ENCODE data around the gene PASD1.
"Not testable (repeated sequence)": the region's sequence is repeated elsewhere in the genome, so short reads cannot be mapped to it uniquely, and the experiment has no call there.

PASD1 gene

DNA sequence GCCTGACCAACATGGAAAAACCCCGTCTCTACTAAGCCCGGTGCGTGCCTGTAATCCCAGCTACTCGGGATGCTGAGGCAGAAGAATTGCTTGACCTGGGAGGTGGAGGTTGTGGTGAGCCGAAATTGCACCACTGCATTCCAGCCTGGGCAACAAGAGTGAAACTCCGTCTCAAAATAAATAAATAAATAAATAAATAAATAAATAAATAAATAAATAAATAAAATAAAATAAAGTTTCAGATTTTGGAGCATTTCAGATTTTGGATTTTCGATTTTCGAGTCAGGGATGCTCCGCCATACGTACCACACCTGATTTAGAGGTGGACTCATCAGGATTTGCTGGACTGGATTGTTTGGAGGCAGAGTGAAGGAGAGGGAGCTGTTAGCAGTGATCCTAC is 3.4 kb downstream of the PASD1 start:
- not testable (repeated sequence) for H3K4me3 Mint-ChIP-seq, H3K9me3 Mint-ChIP-seq, H3K27me3 Mint-ChIP-seq, H3K27ac Mint-ChIP-seq, H3K36me3 Mint-ChIP-seq, H3K4me1 Mint-ChIP-seq

DNA sequence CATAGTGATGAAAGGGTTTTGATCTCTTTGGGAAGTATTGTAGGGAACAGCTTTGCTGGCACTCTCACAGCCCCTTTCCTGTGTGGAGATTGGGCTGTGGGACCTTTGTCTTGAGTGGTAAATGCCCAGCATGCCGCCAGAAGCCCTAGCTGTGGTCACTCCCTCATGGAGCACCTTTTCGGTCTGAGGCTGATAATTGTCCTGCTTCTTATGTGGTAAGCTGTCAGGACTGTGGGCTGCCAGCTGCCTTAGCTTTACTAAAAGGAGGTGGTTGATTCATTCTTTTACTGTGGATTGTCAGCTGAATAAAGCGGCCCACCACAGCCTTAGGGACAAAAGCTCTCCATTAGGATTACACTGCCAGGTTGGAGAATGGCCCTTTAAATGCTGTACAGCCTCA is 7.1 kb downstream of the PASD1 start:
- H3K4me1 Mint-ChIP-seq, result no peaks in the 10 kb centered on the region
- H3K27ac Mint-ChIP-seq, result no peak overlapping the region
- H3K27me3 Mint-ChIP-seq, result peaks cover 5% of the 10 kb centered on the region
- H3K9me3 Mint-ChIP-seq, result no peaks in the 10 kb centered on the region
- no peaks in the 10 kb centered on the region for H3K36me3 Mint-ChIP-seq
- H3K4me3 Mint-ChIP-seq, result no peak overlapping the region

DNA sequence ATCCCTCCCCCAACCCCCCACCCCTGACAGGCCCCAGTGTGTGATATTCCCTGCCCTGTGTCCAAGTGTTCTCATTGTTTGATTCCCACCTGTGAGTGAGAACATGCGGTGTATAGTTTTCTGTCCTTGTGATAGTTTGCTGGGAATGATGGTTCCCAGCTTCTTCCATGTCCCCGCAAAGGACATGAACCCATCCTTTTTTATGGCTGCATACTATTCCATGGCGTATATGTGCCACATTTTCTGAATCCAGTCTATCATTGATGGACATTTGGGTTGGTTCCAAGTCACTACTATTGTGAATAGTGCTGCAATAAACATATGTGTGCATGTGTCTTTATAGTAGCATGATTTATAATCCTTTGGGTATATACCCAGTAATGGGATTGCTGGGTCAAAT is 29.9 kb downstream of the PASD1 start:
- not testable (repeated sequence) for H3K4me3 Mint-ChIP-seq, H3K4me1 Mint-ChIP-seq, H3K27ac Mint-ChIP-seq, H3K9me3 Mint-ChIP-seq, H3K36me3 Mint-ChIP-seq, H3K27me3 Mint-ChIP-seq

DNA sequence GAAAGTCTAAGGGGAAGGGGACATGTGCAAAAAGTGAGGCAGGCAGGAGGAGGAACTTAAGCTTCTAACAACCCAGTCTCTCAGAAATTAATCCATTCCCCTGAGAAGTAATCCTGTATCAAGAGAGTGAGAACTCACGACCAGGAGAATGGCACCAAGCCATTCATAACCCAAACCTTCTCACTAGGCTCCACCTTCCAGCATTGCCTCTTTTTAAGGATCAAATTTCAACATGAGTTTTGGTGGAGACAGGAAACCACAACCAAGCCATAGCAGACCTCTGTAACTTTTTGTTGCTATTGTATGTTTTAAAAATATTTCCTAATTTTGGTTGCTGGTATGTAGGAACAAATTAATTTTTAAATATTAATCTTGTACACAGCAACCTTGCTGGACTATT is 32.8 kb downstream of the PASD1 start:
- H3K27me3 Mint-ChIP-seq, result peaks cover 3% of the 10 kb centered on the region
- H3K36me3 Mint-ChIP-seq, result no peaks in the 10 kb centered on the region
- no peaks in the 10 kb centered on the region for H3K9me3 Mint-ChIP-seq
- H3K4me3 Mint-ChIP-seq, result no peak overlapping the region
- H3K4me1 Mint-ChIP-seq, result no peaks in the 10 kb centered on the region
- H3K27ac Mint-ChIP-seq, result no peak overlapping the region

DNA sequence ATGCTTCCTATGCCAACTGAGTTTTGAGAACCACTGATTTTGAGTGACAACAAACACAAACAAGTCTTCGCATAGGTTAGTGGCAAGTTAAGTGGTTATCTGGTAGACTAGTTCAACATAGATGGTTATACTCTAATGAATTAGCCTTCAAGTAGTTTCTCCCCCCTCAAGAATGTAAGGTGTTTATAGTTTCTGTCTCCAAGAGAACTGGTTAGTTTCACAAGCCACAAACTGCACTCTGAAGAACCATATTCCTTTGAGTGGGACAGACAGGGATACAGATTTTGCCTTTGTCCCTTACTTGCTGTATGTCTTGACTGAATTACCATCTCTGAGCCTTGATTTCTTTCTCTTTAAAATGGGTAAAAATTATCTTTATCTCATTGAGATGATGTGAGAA is 41.5 kb downstream of the PASD1 start:
- Mint-ChIP-seq H3K4me1 (no peaks in the 10 kb centered on the region), H3K4me3 (no peak overlapping the region), H3K36me3 (no peaks in the 10 kb centered on the region), H3K27ac (no peak overlapping the region), H3K9me3 (no peaks in the 10 kb centered on the region), H3K27me3 (no peaks in the 10 kb centered on the region)

DNA sequence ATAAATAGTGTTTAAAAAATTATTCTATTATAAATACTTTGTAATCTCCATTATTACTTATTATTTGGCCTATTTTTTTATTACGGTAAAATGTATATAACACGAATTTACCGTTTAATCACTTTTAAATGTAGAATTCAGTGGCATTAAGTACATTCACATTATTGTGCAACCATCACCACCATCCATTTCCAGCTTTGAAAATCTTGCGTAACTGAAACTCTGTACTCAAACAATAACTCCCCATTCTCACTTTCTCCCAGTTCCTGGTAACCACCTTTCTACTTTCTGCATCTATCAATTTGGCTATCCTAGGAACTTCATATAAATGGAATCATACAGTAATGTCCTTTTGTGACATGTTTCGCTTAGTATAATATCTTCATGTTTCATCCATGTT is 45.7 kb downstream of the PASD1 start:
- Mint-ChIP-seq H3K4me1 (no peaks in the 10 kb centered on the region), H3K27me3 (peaks cover 2% of the 10 kb centered on the region), H3K9me3 (no peaks in the 10 kb centered on the region), H3K4me3 (no peak overlapping the region), H3K27ac (no peak overlapping the region), H3K36me3 (no peaks in the 10 kb centered on the region)

DNA sequence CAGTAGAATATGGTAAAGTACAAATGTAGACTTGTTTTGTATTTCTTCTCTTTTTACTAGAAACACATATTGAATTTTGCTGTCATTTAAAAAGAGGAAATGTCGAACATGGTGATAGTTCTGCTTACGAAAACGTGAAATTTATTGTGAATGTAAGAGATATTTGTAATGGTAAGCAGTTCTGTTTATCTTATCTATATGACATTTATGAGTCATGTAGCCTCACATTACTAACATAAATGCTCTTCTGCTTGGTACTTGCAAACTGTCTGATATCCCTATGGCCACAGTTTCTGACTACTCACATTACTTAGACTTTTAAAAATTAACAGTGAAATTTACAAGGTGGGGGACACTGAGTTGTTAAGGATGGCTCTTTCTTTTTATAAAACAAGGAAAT is 57.9 kb downstream of the PASD1 start:
- H3K36me3 Mint-ChIP-seq, result no peaks in the 10 kb centered on the region
- H3K4me3 Mint-ChIP-seq, result no peak overlapping the region
- H3K4me1 Mint-ChIP-seq, result no peaks in the 10 kb centered on the region
- H3K9me3 Mint-ChIP-seq, result no peaks in the 10 kb centered on the region
- peaks cover 7% of the 10 kb centered on the region for H3K27me3 Mint-ChIP-seq
- H3K27ac Mint-ChIP-seq, result no peak overlapping the region

DNA sequence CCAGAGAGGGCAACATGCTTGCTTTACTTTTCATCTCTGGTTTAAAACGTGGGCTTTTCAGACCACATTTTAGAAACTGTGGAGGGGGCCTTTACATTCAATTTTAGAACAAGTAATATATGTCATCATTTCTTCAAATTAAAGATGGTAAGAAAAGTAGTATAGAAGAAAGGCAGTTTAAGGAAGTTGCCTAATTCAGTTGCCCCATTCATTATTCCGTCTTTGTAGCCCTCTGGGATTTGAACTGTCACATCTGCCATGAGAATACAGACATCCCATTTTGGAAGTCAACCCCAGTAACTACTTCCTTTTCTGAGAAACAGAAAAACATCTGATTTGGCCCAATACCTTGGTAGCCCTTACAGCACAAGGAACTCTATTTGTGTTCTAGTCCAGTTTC is 61.2 kb downstream of the PASD1 start:
- peaks cover 7% of the 10 kb centered on the region for H3K27me3 Mint-ChIP-seq
- no peaks in the 10 kb centered on the region for H3K4me1 Mint-ChIP-seq
- H3K27ac Mint-ChIP-seq, result no peak overlapping the region
- H3K4me3 Mint-ChIP-seq, result no peak overlapping the region
- H3K9me3 Mint-ChIP-seq, result no peaks in the 10 kb centered on the region
- no peaks in the 10 kb centered on the region for H3K36me3 Mint-ChIP-seq

DNA sequence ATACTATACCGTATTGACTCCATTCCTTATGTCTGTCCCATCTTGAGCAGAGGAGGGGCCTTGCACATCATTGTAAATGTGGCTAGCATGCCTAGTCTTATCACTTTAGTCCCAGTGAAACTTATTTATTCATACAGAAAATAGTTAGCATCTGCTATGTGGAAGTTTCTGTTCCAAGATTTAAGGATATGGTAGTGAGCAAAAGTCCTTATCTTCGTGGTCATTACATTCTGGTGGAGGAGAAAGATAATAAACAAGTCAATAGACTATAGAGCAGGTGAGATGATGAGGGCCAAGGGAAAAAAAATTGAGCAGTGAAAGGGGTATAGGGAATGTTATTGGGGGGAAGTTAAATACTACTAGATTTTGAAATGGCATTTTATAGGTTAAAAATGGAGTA is 68.3 kb downstream of the PASD1 start:
- peaks cover 1% of the 10 kb centered on the region for H3K27me3 Mint-ChIP-seq
- no peaks in the 10 kb centered on the region for H3K36me3 Mint-ChIP-seq
- H3K4me1 Mint-ChIP-seq, result no peaks in the 10 kb centered on the region
- no peak overlapping the region for H3K27ac Mint-ChIP-seq
- no peaks in the 10 kb centered on the region for H3K9me3 Mint-ChIP-seq
- H3K4me3 Mint-ChIP-seq, result no peak overlapping the region

DNA sequence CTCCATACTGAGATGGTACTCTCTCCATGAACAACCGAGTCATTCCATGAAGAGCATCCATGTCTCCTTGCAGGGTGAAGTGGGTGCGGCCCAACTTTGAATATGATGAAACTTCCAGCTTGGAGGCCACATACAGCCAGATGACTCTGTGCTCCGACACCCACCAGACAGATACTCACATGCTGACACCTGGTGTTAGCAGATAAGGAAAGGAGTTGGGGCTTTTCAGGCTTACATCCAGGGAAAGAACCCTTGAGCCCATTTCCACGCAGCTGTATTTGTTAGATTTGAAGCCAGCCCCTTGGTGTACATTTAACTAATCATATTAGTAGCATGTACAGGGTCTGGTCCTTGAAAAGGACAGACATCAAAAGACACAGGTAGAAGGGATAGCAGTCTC is 69.7 kb downstream of the PASD1 start:
- no peak overlapping the region for H3K4me3 Mint-ChIP-seq
- no peaks in the 10 kb centered on the region for H3K36me3 Mint-ChIP-seq
- no peaks in the 10 kb centered on the region for H3K4me1 Mint-ChIP-seq
- peaks cover 1% of the 10 kb centered on the region for H3K27me3 Mint-ChIP-seq
- no peak overlapping the region for H3K27ac Mint-ChIP-seq
- no peaks in the 10 kb centered on the region for H3K9me3 Mint-ChIP-seq

DNA sequence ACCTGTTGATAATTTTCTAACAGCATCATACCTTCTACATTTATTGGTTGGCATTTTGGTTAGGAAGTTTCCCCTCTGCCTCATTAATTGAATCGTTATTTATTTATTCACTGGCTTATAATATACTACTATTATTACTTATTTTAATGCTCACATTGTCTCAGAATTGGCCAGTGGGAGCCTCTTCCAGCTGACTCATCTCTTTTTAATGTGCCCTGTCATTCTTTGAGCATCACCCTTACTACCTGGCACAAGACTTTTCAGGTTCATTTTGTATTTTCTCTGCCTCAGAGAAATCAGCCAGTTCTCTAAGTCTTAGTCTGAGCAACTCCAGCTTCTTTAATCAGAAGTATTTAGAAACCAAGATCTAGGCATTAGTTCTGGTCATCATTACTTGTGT is 71.5 kb downstream of the PASD1 start:
- peaks cover 1% of the 10 kb centered on the region for H3K27me3 Mint-ChIP-seq
- no peak overlapping the region for H3K4me3 Mint-ChIP-seq
- no peaks in the 10 kb centered on the region for H3K4me1 Mint-ChIP-seq
- no peak overlapping the region for H3K27ac Mint-ChIP-seq
- no peaks in the 10 kb centered on the region for H3K9me3 Mint-ChIP-seq
- no peaks in the 10 kb centered on the region for H3K36me3 Mint-ChIP-seq

DNA sequence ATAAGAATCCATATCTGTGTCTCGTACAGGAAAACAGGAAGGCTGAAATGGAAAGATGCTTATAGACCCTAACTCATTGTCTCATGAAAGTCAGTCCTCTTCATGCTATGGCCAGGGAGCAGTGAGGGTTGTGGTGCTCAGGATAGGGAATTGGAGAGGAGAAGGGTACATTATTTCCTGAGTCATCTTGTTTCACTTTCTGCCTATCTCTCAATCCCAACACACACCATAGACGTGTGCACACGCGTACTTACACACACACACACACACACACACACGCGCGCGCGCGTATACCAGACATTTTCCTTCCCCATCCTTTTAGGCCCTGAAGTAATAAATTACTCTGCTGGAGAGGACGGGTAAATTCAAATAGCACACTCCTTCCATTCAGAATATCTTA is 78.1 kb downstream of the PASD1 start:
- H3K9me3 Mint-ChIP-seq, result no peaks in the 10 kb centered on the region
- no peaks in the 10 kb centered on the region for H3K36me3 Mint-ChIP-seq
- H3K27ac Mint-ChIP-seq, result no peak overlapping the region
- H3K27me3 Mint-ChIP-seq, result peaks cover 3% of the 10 kb centered on the region
- no peak overlapping the region for H3K4me3 Mint-ChIP-seq
- no peaks in the 10 kb centered on the region for H3K4me1 Mint-ChIP-seq

DNA sequence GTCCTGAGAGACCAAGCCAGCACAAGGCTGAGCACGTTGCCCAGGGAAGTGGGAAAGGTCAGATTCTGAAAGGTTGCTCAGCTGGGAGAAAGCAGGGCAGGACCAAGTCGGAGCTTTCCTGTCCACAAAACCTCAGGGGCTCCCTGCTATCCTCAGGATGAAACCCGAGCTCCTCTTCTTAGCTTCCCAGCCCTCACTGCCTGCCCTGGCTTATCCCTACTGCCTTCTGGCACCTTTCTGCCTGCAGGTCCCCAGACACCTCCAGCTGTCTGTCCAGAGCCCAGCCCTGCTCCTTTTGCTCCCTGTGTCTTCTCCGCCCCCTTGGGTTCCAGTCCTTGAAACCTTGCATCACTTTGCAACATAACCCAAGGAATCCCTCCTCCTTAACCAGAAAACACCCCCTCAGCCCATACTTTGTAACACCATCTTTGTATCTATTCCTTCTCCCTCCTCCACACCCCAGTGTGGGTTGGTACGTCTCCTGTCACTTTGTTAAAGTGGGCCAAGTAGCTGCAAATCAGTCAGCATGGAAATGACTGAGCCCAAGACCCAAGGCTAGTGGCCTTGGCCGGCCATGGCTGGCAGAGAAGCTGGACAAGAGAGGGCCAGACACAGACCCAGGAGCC is 111.8 kb downstream of the PASD1 start:
- H3K27ac Mint-ChIP-seq, result no peak overlapping the region

DNA sequence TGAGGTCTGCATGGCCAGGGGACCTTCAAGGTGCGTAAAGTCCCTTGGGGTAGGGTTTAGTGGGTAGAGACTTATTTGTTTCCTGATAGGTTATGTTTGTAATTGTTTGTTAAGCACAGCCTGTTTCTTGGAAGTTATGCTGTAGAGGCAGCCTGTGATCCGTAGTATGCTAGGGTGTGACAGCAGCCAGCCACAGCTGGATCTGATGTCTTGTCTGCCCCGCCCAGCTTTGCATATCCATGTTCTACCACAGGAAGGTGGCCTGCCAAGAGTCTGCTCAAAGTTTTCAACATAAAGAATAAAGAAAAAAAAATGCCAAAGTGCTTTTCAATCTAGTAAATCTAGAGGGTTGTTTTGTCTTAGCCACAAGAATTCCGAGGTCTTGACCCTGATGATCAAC is 112.7 kb downstream of the PASD1 start:
- peaks cover 1% of the 10 kb centered on the region for H3K27me3 Mint-ChIP-seq
- no peaks in the 10 kb centered on the region for H3K4me1 Mint-ChIP-seq
- no peak overlapping the region for H3K4me3 Mint-ChIP-seq
- no peaks in the 10 kb centered on the region for H3K9me3 Mint-ChIP-seq
- no peaks in the 10 kb centered on the region for H3K36me3 Mint-ChIP-seq
- no peak overlapping the region for H3K27ac Mint-ChIP-seq

More for the DNA sequence above, 111.8 kb downstream of the PASD1 start:
- peaks cover 1% of the 10 kb centered on the region for H3K27me3 Mint-ChIP-seq
- no peak overlapping the region for H3K4me3 Mint-ChIP-seq
- H3K36me3 Mint-ChIP-seq, result no peaks in the 10 kb centered on the region
- H3K9me3 Mint-ChIP-seq, result no peaks in the 10 kb centered on the region
- H3K4me1 Mint-ChIP-seq, result no peaks in the 10 kb centered on the region

DNA sequence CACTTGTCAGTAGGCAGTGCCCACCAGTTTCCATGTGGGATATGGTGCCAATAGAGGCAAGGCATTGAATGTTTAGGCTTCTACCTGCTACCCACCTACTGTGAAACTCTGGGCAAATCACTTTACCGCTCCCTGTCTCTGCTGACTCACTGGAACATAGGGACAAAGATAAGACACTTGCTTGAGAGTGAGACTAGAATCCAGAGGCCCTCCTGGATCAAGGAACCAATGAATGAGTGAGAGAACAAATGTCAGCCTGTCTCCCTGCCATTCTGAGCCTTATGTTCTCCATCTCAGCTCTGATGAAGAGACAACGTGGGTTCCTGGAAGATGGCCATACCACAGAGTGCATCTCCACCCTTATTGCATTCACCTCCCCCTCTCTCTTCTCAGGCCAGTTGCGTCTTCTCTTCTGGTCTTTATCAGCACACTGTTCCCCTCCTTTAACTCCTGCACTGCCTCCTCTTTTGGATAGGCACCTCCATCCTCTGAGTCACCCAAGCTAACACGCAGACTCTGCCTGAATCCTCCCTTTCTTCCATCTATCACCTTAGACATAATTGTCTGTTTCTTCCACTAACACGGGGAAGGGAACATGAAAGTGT is 116.4 kb downstream of the PASD1 start:
- Mint-ChIP-seq H3K9me3 (no peaks in the 10 kb centered on the region), H3K27ac (no peak overlapping the region)

DNA sequence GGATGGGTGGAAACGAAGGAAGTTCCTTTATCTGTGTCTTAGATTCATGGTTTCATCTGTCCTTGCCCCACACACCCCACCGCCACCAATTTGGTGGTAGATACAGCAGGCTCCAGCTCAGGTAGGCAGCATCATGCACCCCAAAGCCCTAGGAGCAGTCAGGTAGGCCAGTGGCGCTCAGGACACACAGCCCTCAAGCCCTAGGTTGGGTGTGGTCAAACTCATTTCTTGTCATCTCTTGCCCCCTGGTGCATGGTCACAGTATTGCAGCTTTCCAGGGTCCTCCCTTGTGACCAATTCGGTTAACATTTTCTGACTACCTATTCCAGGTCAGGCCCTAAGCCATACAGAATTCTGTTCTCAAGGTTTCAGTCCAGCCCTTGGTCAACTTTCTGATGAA is 117.3 kb downstream of the PASD1 start:
- Mint-ChIP-seq H3K4me3 (no peak overlapping the region), H3K27me3 (peaks cover 2% of the 10 kb centered on the region), H3K9me3 (no peaks in the 10 kb centered on the region), H3K4me1 (no peaks in the 10 kb centered on the region), H3K36me3 (no peaks in the 10 kb centered on the region), H3K27ac (no peak overlapping the region)

More for the DNA sequence above, 116.4 kb downstream of the PASD1 start:
- Mint-ChIP-seq H3K36me3 (no peaks in the 10 kb centered on the region), H3K4me3 (no peak overlapping the region), H3K4me1 (no peaks in the 10 kb centered on the region), H3K27me3 (peaks cover 1% of the 10 kb centered on the region)

DNA sequence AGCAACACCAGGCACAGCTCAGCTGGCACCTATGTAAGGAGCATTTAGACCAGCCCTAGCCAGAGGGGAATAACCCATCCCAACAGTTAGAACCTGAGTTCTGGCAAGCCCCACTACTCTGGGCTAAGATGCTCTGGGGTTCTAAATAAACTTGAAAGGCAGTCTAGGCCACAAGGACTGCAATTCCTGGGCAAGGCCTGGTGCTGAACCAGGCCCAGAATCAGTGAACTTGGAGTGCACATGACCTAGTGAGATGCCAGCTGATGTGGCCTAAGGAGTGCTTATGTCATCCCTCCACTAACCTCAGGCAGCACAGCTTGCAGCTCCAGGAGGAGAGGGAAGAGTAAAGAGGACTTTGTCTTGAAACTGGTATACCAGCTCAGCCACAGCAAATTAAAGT is 124.2 kb downstream of the PASD1 start:
- H3K4me3 Mint-ChIP-seq, result no peak overlapping the region
- H3K27me3 Mint-ChIP-seq, result peaks cover 3% of the 10 kb centered on the region
- no peak overlapping the region for H3K27ac Mint-ChIP-seq
- H3K9me3 Mint-ChIP-seq, result no peaks in the 10 kb centered on the region
- no peaks in the 10 kb centered on the region for H3K4me1 Mint-ChIP-seq
- no peaks in the 10 kb centered on the region for H3K36me3 Mint-ChIP-seq
